ENCODE data around the gene HSD11B1L.

DNA sequence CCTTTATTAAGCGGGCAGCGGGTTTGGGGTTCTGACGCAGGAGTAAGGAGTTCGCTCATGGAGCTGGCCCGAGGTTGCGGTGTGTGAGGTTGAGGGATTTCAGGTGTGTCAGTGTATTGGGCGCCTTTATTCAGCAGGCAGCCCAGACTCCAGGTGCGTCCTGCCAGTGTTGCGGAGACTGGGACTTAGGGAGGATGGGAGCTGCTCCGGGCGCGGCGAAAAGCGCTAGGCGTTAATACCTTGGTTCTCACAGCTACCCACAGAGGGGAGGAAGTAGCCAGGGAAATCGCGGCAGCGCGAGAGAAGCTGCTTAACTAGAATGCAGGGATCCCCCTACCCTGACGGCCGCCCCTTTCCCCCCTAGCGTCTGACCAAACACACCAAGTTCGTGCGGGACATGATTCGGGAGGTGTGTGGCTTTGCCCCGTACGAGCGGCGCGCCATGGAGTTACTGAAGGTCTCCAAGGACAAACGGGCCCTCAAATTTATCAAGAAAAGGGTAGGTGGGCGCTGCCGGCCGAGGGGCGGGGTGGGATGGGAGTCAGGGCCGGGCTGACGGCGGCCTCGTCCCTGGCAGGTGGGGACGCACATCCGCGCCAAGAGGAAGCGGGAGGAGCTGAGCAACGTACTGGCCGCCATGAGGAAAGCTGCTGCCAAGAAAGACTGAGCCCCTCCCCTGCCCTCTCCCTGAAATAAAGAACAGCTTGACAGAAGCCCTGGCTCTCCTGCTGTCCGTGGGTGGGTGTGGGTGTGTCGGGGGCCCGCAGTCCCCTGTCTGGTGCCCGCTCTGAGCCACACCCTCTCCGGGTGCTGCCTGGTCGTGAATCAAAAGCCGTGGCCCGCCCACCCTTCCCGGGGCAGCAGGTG is 10.4 kb downstream of the HSD11B1L start:
- TF ChIP-seq, protein P1, sequence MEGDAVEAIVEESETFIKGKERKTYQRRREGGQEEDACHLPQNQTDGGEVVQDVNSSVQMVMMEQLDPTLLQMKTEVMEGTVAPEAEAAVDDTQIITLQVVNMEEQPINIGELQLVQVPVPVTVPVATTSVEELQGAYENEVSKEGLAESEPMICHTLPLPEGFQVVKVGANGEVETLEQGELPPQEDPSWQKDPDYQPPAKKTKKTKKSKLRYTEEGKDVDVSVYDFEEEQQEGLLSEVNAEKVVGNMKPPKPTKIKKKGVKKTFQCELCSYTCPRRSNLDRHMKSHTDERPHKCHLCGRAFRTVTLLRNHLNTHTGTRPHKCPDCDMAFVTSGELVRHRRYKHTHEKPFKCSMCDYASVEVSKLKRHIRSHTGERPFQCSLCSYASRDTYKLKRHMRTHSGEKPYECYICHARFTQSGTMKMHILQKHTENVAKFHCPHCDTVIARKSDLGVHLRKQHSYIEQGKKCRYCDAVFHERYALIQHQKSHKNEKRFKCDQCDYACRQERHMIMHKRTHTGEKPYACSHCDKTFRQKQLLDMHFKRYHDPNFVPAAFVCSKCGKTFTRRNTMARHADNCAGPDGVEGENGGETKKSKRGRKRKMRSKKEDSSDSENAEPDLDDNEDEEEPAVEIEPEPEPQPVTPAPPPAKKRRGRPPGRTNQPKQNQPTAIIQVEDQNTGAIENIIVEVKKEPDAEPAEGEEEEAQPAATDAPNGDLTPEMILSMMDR (IDR thresholded peaks at IDR 0.05): no peak
- TF ChIP-seq POLR2A (IDR thresholded peaks at IDR 0.05): no peak

Data from body of pancreas (tissue), 4 donors.